H1 (cell line): ENCODE measurements around the gene TRPC1. TPM values are rescaled to one million over a fixed set of nuclear protein-coding genes. Genes with fewer than 3 reads are reported as not detected.

Experiments used
- BCL11A ChIP-seq, 2 experiments: IDR thresholded peaks; one replicate each; pipeline ENCODE4 v1.6.1; 2011; ENCODE audit warnings: low read depth in 2 of 2, low read length in 2 of 2, mild to moderate bottlenecking in 2 of 2
- JUND ChIP-seq: IDR thresholded peaks from 2 replicates; pipeline ENCODE4 v1.6.1; 2011; ENCODE audit warnings: mild to moderate bottlenecking, improper control_type of control experiment, low read length
- RNF2 ChIP-seq: fragments of 200-900, 300-1000 bp; sonication (generic); IDR thresholded peaks from 2 replicates; pipeline ENCODE4 v1.7.1; 2016; ENCODE audit warnings: borderline replicate concordance, low read depth, mild to moderate bottlenecking, antibody characterized with exemption, low read length; ENCODE audit not compliant: poor library complexity, severe bottlenecking; ENCODE audit errors: missing control alignments
- SIX5 ChIP-seq: IDR thresholded peaks from 2 replicates; pipeline ENCODE4 v1.6.1; 2011; ENCODE audit warnings: mild to moderate bottlenecking, low read depth, low read length
- polyA plus RNA-seq, 7 experiments: library from polyadenylated mRNA; depleted of rRNA in 3 of 7; stranded (reverse) in 5 of 7; unstranded in 2 of 7; fragments of >200 nt in 5 of 7; fragments of 200-250 nt in 2 of 7; gene quantifications; 1 replicate in 5 of 7; 2 replicates in 1 of 7; 4 replicates in 1 of 7; pipeline versions ENCODE4 v1.2.1 to v1.2.3, GENCODE V29; 2011 to 2013; ENCODE audit warnings: missing spikeins in 2 of 7, mixed read lengths in 2 of 7
- total RNA-seq: library from RNA; stranded (reverse); fragmentation: NEBNext Ultra II Directional; extraction: Animal tissue kit (Norgen Biotek cat#: 25700); gene quantifications from 2 replicates; pipeline ENCODE4 v1.2.1, GENCODE V29; 2021

TRPC1 gene
- total and polyA plus RNA-seq, 2 of the 8 experiments (the other 6 are each of a cell fraction or from before 2014, with no cell fraction given): 22.6 to 23.1 TPM

DNA sequence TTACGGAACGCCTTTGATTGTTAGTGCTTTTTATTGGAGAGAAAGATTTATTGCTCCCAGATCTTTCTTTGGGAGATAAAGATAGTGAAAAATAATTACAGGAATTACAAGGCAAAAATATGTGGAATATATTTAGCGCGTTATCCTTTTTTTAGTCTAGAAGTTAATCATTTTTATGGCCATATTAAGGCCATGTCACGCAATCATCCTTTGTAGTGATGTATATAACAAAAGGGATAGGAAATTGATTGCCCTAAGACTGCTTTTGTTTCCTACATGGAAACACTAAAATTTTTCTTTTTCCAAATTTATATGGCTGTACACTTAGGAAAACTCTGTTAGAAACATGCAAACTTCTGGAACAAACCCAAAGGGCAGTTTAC lies 1.5 kb downstream of the TRPC1 start (continued):
- TF ChIP-seq SIX5 (no peak), BCL11A (IDR thresholded peaks at IDR 0.05; ENCODE audit: low read depth in 2 of 2, low read length in 2 of 2) (no peak), RNF2 (no peak), JUND (no peak)
